ENCODE measurements around the gene MAST4.

- TF ChIP-seq CTCF (IDR thresholded peaks at IDR 0.05) = no peak
- no peak for TF ChIP-seq POLR2A (IDR thresholded peaks at IDR 0.05)
These were observed 550.4 kb downstream of the MAST4 start for GRCh38 chr5:67146574-67146973.

All from uterus (tissue), 2 donors.